ENCODE measurements around the gene WFDC5. TPM values are rescaled to one million over a fixed set of nuclear protein-coding genes. Genes with fewer than 3 reads are reported as not detected.

WFDC5 gene
- total and polyA plus RNA-seq, 2 experiments from 2014 or later: not detected

DNA sequence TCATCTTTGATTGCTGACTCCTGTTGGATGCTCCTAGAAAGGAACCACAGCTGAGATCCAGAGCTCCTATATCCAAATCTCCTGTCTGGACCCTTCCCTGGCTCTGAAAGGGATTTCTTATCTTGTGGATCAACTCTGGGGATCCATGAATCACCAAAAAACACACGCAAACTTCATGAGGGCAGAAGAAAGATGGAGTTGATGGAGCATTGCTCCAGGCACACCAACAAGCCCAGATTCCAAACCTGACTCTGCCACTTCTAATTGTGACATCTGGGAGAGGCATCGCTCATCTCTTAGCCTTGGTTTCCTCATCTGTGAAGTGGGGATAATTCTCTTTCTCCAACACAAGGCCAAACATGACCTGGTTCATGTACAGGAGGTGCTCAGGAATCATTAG is 20.8 kb downstream of the WFDC5 start (continued):
- TF ChIP-seq ETS1 (IDR thresholded peaks at IDR 0.05) (no peak), CTCF (conservative IDR thresholded peaks at IDR 0.05; ENCODE audit: low read depth in 2 of 2) (no peak), JUNB (IDR thresholded peaks at IDR 0.05; ENCODE audit: unreplicated experiment) (no peak), EZH2 (IDR thresholded peaks at IDR 0.05; ENCODE audit: low read depth, unreplicated experiment) (no peak), EZH2phosphoT487 (IDR thresholded peaks at IDR 0.05; ENCODE audit: unreplicated experiment) (no peak), ZNF114 (CRISPR knock-in tag; IDR thresholded peaks at IDR 0.05) (no peak), NANOG (IDR thresholded peaks at IDR 0.05; ENCODE audit: borderline replicate concordance) (no peak)

DNA sequence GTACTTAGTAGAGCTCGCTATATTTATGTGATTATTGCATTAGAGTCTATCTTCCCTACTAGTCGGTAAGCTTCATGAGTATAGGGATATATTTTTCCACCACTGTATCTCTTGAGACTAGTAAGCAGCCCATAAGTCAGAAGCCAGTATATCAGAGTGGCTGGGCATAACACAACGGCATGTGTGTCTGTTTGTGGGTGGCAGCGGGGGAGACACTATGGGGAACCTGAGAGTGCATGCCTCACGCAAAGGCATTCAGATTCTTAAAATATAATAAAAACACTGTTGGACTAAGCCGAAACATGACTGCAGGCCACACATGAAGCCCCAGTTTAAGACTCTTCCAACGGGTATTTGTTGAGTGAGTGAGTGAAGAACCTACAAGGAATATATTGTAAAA is 22.1 kb downstream of the WFDC5 start:
- H3F3A ChIP-seq (replicated peaks; ENCODE audit: low read depth): 0 out of 2 replicates have a peak, but pooled peaks cover 5% of the 10 kb centered on the region
- H2AFZ ChIP-seq: no peak overlapping the region
- no peaks in the 10 kb centered on the region for H3K36me3 ChIP-seq (ENCODE audit: insufficient read depth)
- Mint-ChIP-seq H3K4me1 (peaks cover 8% of the 10 kb centered on the region), H3K27me3 (ENCODE audit: insufficient read depth, low read depth, poor library complexity) (peaks cover 15% of the 10 kb centered on the region), H3K27ac (no peak overlapping the region), H3K9me3 (peaks cover 4% of the 10 kb centered on the region; the same call in 2 of the 3 replicates), H3K36me3 (ENCODE audit: low read depth) (peaks cover 3% of the 10 kb centered on the region; the same call in 1 of the 3 replicates), H3K4me3 (no peak overlapping the region)
- H3K4me3 ChIP-seq: no peak overlapping the region
- H3K79me2 ChIP-seq (replicated peaks; ENCODE audit: insufficient read depth): no peaks in the 10 kb centered on the region
- TF ChIP-seq STAT1 (IDR thresholded peaks at IDR 0.05; ENCODE audit: unreplicated experiment) (no peak), ETS1 (IDR thresholded peaks at IDR 0.05) (no peak), POLR2AphosphoS5 (IDR thresholded peaks at IDR 0.05; ENCODE audit: low read depth) (no peak), CTCF (conservative IDR thresholded peaks at IDR 0.05; ENCODE audit: low read depth in 2 of 2) (no peak), NANOG (IDR thresholded peaks at IDR 0.05; ENCODE audit: borderline replicate concordance) (no peak)
- no peak overlapping the region for H3K4me2 ChIP-seq
- peaks cover 15% of the 10 kb centered on the region for H3K27me3 ChIP-seq (ENCODE audit: insufficient read depth)
- H3K9me2 ChIP-seq (ENCODE audit: insufficient read depth): no peaks in the 10 kb centered on the region
- DNase-seq (ENCODE audit: low spot score) (no peak), ATAC-seq (no peak)
- H3K4me1 ChIP-seq (ENCODE audit: insufficient read depth): peaks cover 4% of the 10 kb centered on the region; the same call in 1 of the 2 replicates
- no peaks in the 10 kb centered on the region for H4K20me1 ChIP-seq (replicated peaks; ENCODE audit: insufficient read depth)
- H3K27ac ChIP-seq (ENCODE audit: low read depth): no peak overlapping the region
